ENCODE data around the gene TSPAN17. TPM values are rescaled to one million over a fixed set of nuclear protein-coding genes. Genes with fewer than 3 reads are reported as not detected.

The TSPAN17 gene
- total and polyA plus RNA-seq, 9 of the 15 experiments (the other 6 are each of a cell fraction or from before 2014, with no cell fraction given), result 0.73 to 58.3 (median 34.5) TPM

GRCh38 chr5:176639981-176640380 is 7.3 kb upstream of the TSPAN17 start:
- peak overlapping the region in 1 of 2 experiments; percentile 45; a peak in 1 of 4 replicates for H3K9ac ChIP-seq (ENCODE audit: insufficient read depth in 1 of 2, low read depth in 2 of 2, low read length in 2 of 2)
- ChIA-PET POLR2A (interaction anchor here (1.2 to 1.6 kb wide), 2 partner anchors 8 to 18 kb away, joined by 3 read pairs; no protein-coding TSS in a partner anchor), CTCF (ENCODE audit: low intra/inter-chr PET ratio) (no interaction called here)
- H3K79me2 ChIP-seq (ENCODE audit: control insufficient read depth, insufficient read depth, low read length), result no peaks in the 10 kb centered on the region
- H3K36me3 ChIP-seq (ENCODE audit: control insufficient read depth, insufficient read depth, low read length), result no peaks in the 10 kb centered on the region
- peaks cover 27 to 41% of the 10 kb centered on the region in 2 experiments for H3K27me3 ChIP-seq (ENCODE audit: control insufficient read depth in 2 of 2, insufficient read depth in 2 of 2, low read length in 2 of 2)
- WGBS (ENCODE audit: insufficient coverage, low coverage, missing lambda C conversion rate), result 24% methylated on average over 4 of the region's 4 CpGs
- no TSS peak for BruUV-seq (replicated peaks)
- intact Hi-C loops (cut with micrococcal nuclease) (loop anchor here (10.0 kb wide), 1 partner anchor 65 kb away; no protein-coding TSS in a partner anchor), in situ Hi-C loops (cut with MboI) (no loop called here)
- no peaks in the 10 kb centered on the region for H3K9me1 ChIP-seq (ENCODE audit: control insufficient read depth, insufficient read depth, low read length)
- no peak overlapping the region for H3K4me2 ChIP-seq (ENCODE audit: insufficient read depth, low read length)
- H2AFZ ChIP-seq (ENCODE audit: low read depth, low read length), result no peak overlapping the region
- H4K20me1 ChIP-seq (replicated peaks; ENCODE audit: control insufficient read depth, insufficient read depth, low read length), result peaks cover 4% of the 10 kb centered on the region; the same call in 1 of the 2 replicates
- ATAC-seq, result no peak
- no peak overlapping the region for H3K27ac ChIP-seq (ENCODE audit: extremely low read depth, low read depth, low read length)
- DNase-seq (ENCODE audit: extremely low read depth in 1 of 4, low spot score in 3 of 4), result no peak
- H3K4me1 ChIP-seq (replicated peaks in 1 of 2; ENCODE audit: control insufficient read depth in 2 of 2, insufficient read depth in 2 of 2, low read length in 2 of 2), result peaks cover 12 to 22% of the 10 kb centered on the region in 2 experiments; a peak in 4 of 5 replicates
- H3K4me3 ChIP-seq, result no peak overlapping the region
- FAIRE-seq, result no peak
- H3K9me3 ChIP-seq (replicated peaks; ENCODE audit: control insufficient read depth, insufficient read depth, low read depth, low read length), result no peaks in the 10 kb centered on the region
- TF ChIP-seq HDAC3 (IDR thresholded peaks at IDR 0.05; ENCODE audit: borderline replicate concordance, partially characterized antibody) (no peak), ZNF407 (IDR thresholded peaks at IDR 0.05; ENCODE audit: low read depth) (no peak), ELF2 (CRISPR knock-in tag; IDR thresholded peaks at IDR 0.05) (no peak), SMAD3 (CRISPR knock-in tag; conservative IDR thresholded peaks at IDR 0.05) (no peak), KDM5B (IDR thresholded peaks at IDR 0.05; ENCODE audit: insufficient replicate concordance, low read depth, low read length) (no peak), ZNF79 (CRISPR knock-in tag; IDR thresholded peaks at IDR 0.05; ENCODE audit: low read depth) (no peak), SNRNP70 (optimal IDR thresholded peaks at IDR 0.05; ENCODE audit: low read depth, low read length) (no peak), GTF2E2 (tag; IDR thresholded peaks at IDR 0.05) (no peak), ATF4 (CRISPR knock-in tag; IDR thresholded peaks at IDR 0.05) (no peak)
- TF ChIP-seq, protein P1, sequence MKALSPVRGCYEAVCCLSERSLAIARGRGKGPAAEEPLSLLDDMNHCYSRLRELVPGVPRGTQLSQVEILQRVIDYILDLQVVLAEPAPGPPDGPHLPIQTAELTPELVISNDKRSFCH (CRISPR knock-in tag; IDR thresholded peaks at IDR 0.05), result no peak
- TF ChIP-seq, protein P1 (tag; IDR thresholded peaks at IDR 0.05), result no peak
- TF ChIP-seq, protein P2, sequence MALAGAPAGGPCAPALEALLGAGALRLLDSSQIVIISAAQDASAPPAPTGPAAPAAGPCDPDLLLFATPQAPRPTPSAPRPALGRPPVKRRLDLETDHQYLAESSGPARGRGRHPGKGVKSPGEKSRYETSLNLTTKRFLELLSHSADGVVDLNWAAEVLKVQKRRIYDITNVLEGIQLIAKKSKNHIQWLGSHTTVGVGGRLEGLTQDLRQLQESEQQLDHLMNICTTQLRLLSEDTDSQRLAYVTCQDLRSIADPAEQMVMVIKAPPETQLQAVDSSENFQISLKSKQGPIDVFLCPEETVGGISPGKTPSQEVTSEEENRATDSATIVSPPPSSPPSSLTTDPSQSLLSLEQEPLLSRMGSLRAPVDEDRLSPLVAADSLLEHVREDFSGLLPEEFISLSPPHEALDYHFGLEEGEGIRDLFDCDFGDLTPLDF (CRISPR knock-in tag; IDR thresholded peaks at IDR 0.05), result no peak
